K562 (cell line): ENCODE data around the gene ITPR2. TPM values are rescaled to one million over a fixed set of nuclear protein-coding genes. Genes with fewer than 3 reads are reported as not detected.

Experiments used
- ATAC-seq: fragments of 200-7000 bp; cut with Tn5 transposase; 3 replicates; pipeline ENCODE4 v1.9.1; 2020; ENCODE audit warnings: moderate library complexity
- BruUV-seq: library from RNA; stranded (reverse); fragments of 400-500 nt; replicated peaks from 2 replicates; lab custom pipeline; 2021; lab: Mats Ljungman, UMichigan
- CTCF ChIA-PET: fragments of 300-600 bp; formaldehyde crosslinking; extraction: SDS; loops from one replicate; lab custom pipeline; 2021; ENCODE audit warnings: low intra/inter-chr PET ratio; lab: Yijun Ruan, JAX
- POLR2A ChIA-PET: fragments of 300-600, 350-650 bp; sonication (Branson Sonifier 250); formaldehyde crosslinking; extraction: SDS; loops from one replicate; lab custom pipeline; 2021; ENCODE audit warnings: antibody characterized with exemption, inconsistent platforms; lab: Yijun Ruan, JAX
- DNase-seq, 4 experiments: peaks; one replicate each; pipeline versions ENCODE4 v3.0.0 to v3.0.0-alpha.2; 2011 to 2018; ENCODE audit warnings: low spot score in 3 of 4, mixed read lengths in 3 of 4; ENCODE audit errors: extremely low read depth in 1 of 4
- FAIRE-seq: peaks from 2 replicates; lab custom pipeline; 2011; peaks lifted over from hg19 to GRCh38; lab: Jason Lieb, UNC
- H2AFZ ChIP-seq: 2 replicates; pipeline ENCODE4 v1.6.0; 2011; ENCODE audit warnings: low read depth, low read length, control low read depth, inconsistent platforms
- H3K27ac ChIP-seq: fragments of 200-600 bp; 3 replicates; pipeline ENCODE4 v1.8.0; 2011; ENCODE audit warnings: low read depth, mild to moderate bottlenecking, control low read depth, inconsistent platforms, low read length, moderate library complexity, mixed read lengths; ENCODE audit errors: extremely low read depth
- H3K27me3 ChIP-seq, 2 experiments: fragments of 300-600 bp in 1 of 2; 2 replicates in 1 of 2; 3 replicates in 1 of 2; pipeline versions ENCODE4 v1.6.0 to v1.8.0; 2011; ENCODE audit warnings: inconsistent platforms in 2 of 2, low read length in 2 of 2, mild to moderate bottlenecking in 1 of 2, mixed read lengths in 1 of 2, moderate library complexity in 1 of 2; ENCODE audit not compliant: control insufficient read depth in 2 of 2, insufficient read depth in 2 of 2
- H3K36me3 ChIP-seq: fragments of 300-600 bp; 3 replicates; pipeline ENCODE4 v1.8.0; 2011; ENCODE audit warnings: mild to moderate bottlenecking, low read length, inconsistent platforms; ENCODE audit not compliant: control insufficient read depth, insufficient read depth
- H3K4me1 ChIP-seq, 2 experiments: fragments of 200-600 bp in 1 of 2; replicated peaks in 1 of 2; 2 replicates in 1 of 2; 3 replicates in 1 of 2; pipeline versions ENCODE4 v1.5.1 to v1.8.0; 2011; ENCODE audit warnings: inconsistent platforms in 2 of 2, low read length in 2 of 2, mild to moderate bottlenecking in 1 of 2, mixed read lengths in 1 of 2, moderate library complexity in 1 of 2; ENCODE audit not compliant: control insufficient read depth in 2 of 2, insufficient read depth in 2 of 2
- H3K4me2 ChIP-seq: 2 replicates; pipeline ENCODE4 v1.6.1; 2011; ENCODE audit warnings: low read length, control low read depth, inconsistent platforms, mixed read lengths; ENCODE audit not compliant: insufficient read depth
- H3K4me3 ChIP-seq: fragments of 200-600 bp; sonication (generic), shearing (Covaris generic); 2 replicates; pipeline ENCODE4 v1.5.1; 2016; ENCODE audit warnings: control low read depth, inconsistent platforms
- H3K79me2 ChIP-seq: fragments of 200-600 bp; 3 replicates; pipeline ENCODE4 v1.8.0; 2011; ENCODE audit warnings: low read length, inconsistent platforms; ENCODE audit not compliant: control insufficient read depth, insufficient read depth
- H3K9ac ChIP-seq, 2 experiments: 2 replicates each; pipeline versions ENCODE4 v1.6.0 to v1.6.1; 2011; ENCODE audit warnings: low read depth in 2 of 2, low read length in 2 of 2, control low read depth in 1 of 2, inconsistent platforms in 1 of 2, mild to moderate bottlenecking in 1 of 2, mixed read lengths in 1 of 2; ENCODE audit not compliant: insufficient read depth in 1 of 2
- H3K9me1 ChIP-seq: one replicate; pipeline ENCODE4 v1.6.0; 2011; ENCODE audit warnings: inconsistent platforms, mild to moderate bottlenecking, low read length, moderate library complexity; ENCODE audit not compliant: control insufficient read depth, insufficient read depth
- H3K9me3 ChIP-seq: replicated peaks from 2 replicates; pipeline ENCODE4 v1.5.1; 2011; ENCODE audit warnings: low read depth, low read length, inconsistent platforms; ENCODE audit not compliant: control insufficient read depth, insufficient read depth
- H4K20me1 ChIP-seq: replicated peaks from 2 replicates; pipeline ENCODE4 v1.6.1; 2011; ENCODE audit warnings: low read length, inconsistent platforms, mixed read lengths; ENCODE audit not compliant: control insufficient read depth, insufficient read depth
- CBX3 ChIP-seq, 2 experiments: IDR thresholded peaks; 1 replicate in 1 of 2; 2 replicates in 1 of 2; pipeline ENCODE4 v1.6.1; 2012; ENCODE audit warnings: inconsistent platforms in 2 of 2, low read length in 2 of 2, borderline replicate concordance in 1 of 2, control low read depth in 1 of 2
- GATA2 ChIP-seq: sonication (generic); formaldehyde crosslinking; IDR thresholded peaks from 2 replicates; pipeline ENCODE4 v1.4.0; 2020; ENCODE audit warnings: mild to moderate bottlenecking, missing genetic modification reagents
- GTF2B ChIP-seq: IDR thresholded peaks from 2 replicates; pipeline ENCODE4 v1.6.1; 2011; ENCODE audit not compliant: insufficient read length; ENCODE audit errors: extremely low read depth
- SMC3 ChIP-seq: conservative IDR thresholded peaks from 2 replicates; pipeline ENCODE4 v1.6.1; 2011; ENCODE audit warnings: low read depth, low read length, improper control_type of control experiment; ENCODE audit not compliant: insufficient read depth
- TEAD2 ChIP-seq: fragments of 450-650 bp; IDR thresholded peaks from 2 replicates; pipeline ENCODE4 v1.6.1; 2016; ENCODE audit warnings: missing genetic modification characterization, control low read depth, missing compliant biosample characterization
- ZNF41 ChIP-seq: fragments of 250-450 bp; sonication (Bioruptor Pico); conservative IDR thresholded peaks from 2 replicates; pipeline ENCODE4 v1.4.0; 2020; ENCODE audit warnings: mild to moderate bottlenecking
- WGBS: fragments of 100-300 bp; shearing (Covaris generic); methylation state at CpG from one replicate; pipeline ENCODE4 v1.1.6; 2016; ENCODE audit warnings: low coverage, mixed read lengths; ENCODE audit not compliant: insufficient coverage; ENCODE audit errors: missing lambda C conversion rate; 5-methylcytosine and 5-hydroxymethylcytosine counted together
- in situ Hi-C: fragments of 300-500 bp; cut with MboI; formaldehyde crosslinking; loops from 4 replicates; pipeline ENCODE4 v1.15.0; 2018; ENCODE audit warnings: inconsistent platforms, mixed read lengths
- intact Hi-C: fragments of 100-400 bp; cut with micrococcal nuclease; formaldehyde crosslinking; loops from 2 replicates; pipeline ENCODE4 v1.14.2; 2022
- polyA plus RNA-seq, 8 experiments: library from polyadenylated mRNA; depleted of rRNA in 4 of 8; stranded (reverse) in 5 of 8; unstranded in 3 of 8; fragments of >200 nt; fragmentation: Nextera tagmentation in 2 of 8; fragmentation: Illumina TruSeq in 1 of 8; extraction: Ambion mirVana in 2 of 8; extraction: Trizol in 1 of 8; gene quantifications; 2 replicates each; pipeline versions ENCODE4 v1.2.1 to v1.2.3, GENCODE V29; 2011 to 2014; ENCODE audit warnings: inconsistent platforms in 1 of 8, missing spikeins in 1 of 8
- total RNA-seq, 7 experiments: library from RNA; depleted of rRNA in 6 of 7; stranded (reverse); fragments of >200 nt in 6 of 7; fragmentation: Illumina TruSeq in 2 of 7; extraction: Trizol in 2 of 7; gene quantifications; 2 replicates each; pipeline versions ENCODE4 v1.2.1 to v1.2.3, GENCODE V29; 2011 to 2021; ENCODE audit warnings: low replicate concordance in 1 of 7
- TF ChIP-seq, protein P1 (sequence below): fragments of 250-450 bp; sonication (Bioruptor Pico); IDR thresholded peaks from 2 replicates; pipeline ENCODE4 v1.5.0; 2021

The ITPR2 gene
- total and polyA plus RNA-seq, 9 of the 15 experiments (the other 6 are each of a cell fraction or from before 2014, with no cell fraction given): 0.21 to 3.3 (median 0.95) TPM

- Histone ChIP-seq H3K4me2 (no peak overlapping the region), H3K9ac (no peak overlapping the region), H3K27ac (no peak overlapping the region), H2AFZ (peak overlapping the region; percentile 83; the same call in 1 of the 2 replicates), H3K9me3 (no peaks in the 10 kb centered on the region), H3K9me1 (no peaks in the 10 kb centered on the region), H3K4me1 (peaks cover 3 to 12% of the 10 kb centered on the region in 2 experiments; a peak in 3 of 5 replicates), H3K4me3 (no peak overlapping the region), H3K36me3 (no peaks in the 10 kb centered on the region), H4K20me1 (no peaks in the 10 kb centered on the region), H3K27me3 (no peaks in the 10 kb centered on the region), H3K79me2 (no peaks in the 10 kb centered on the region)
- TF ChIP-seq TEAD2 (tag) (no peak), SMC3 (no peak), ZNF41 (no peak), CBX3 (IDR thresholded peaks at IDR 0.05; ENCODE audit: borderline replicate concordance in 1 of 2, low read length in 2 of 2) (no peak), GATA2 (no peak), GTF2B (no peak)
- TF ChIP-seq, protein P1, sequence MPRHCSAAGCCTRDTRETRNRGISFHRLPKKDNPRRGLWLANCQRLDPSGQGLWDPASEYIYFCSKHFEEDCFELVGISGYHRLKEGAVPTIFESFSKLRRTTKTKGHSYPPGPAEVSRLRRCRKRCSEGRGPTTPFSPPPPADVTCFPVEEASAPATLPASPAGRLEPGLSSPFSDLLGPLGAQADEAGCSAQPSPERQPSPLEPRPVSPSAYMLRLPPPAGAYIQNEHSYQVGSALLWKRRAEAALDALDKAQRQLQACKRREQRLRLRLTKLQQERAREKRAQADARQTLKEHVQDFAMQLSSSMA (CRISPR knock-in tag): no peak
- 62% methylated on average over 5 of the region's 5 CpGs for WGBS
- peak; percentile 42 for FAIRE-seq
- intact Hi-C loops: no loop called here
- ChIA-PET POLR2A (no interaction called here), CTCF (no interaction called here)
- no peak for DNase-seq
- no peak for ATAC-seq
- BruUV-seq: no TSS peak
- in situ Hi-C loops: no loop called here
These were observed 513.5 kb downstream of the ITPR2 start for GRCh38 chr12:26319511-26319910.
